IPS-20b (cell line): ENCODE measurements around the gene TNXB.

ENCODE experiments used
- H3K27ac ChIP-seq: one replicate; pipeline ENCODE4 v1.5.1; 2013; ENCODE audit warnings: low read length
- H3K27me3 ChIP-seq: 2 replicates; pipeline ENCODE4 v1.6.1; 2013; ENCODE audit warnings: mild to moderate bottlenecking, low read length, inconsistent platforms; ENCODE audit not compliant: insufficient read depth
- H3K36me3 ChIP-seq: 2 replicates; pipeline ENCODE4 v1.6.1; 2013; ENCODE audit warnings: low read depth, mild to moderate bottlenecking, inconsistent platforms, low read length, moderate library complexity; ENCODE audit not compliant: insufficient read depth
- H3K4me1 ChIP-seq: 2 replicates; pipeline ENCODE4 v1.6.1; 2013; ENCODE audit warnings: mild to moderate bottlenecking, control low read depth, inconsistent platforms, low read length, moderate library complexity; ENCODE audit not compliant: insufficient read depth
- H3K4me3 ChIP-seq: 2 replicates; pipeline ENCODE4 v1.5.1; 2013; ENCODE audit warnings: mild to moderate bottlenecking, low read length, inconsistent platforms
- H3K9ac ChIP-seq: 2 replicates; pipeline ENCODE4 v1.6.1; 2013; ENCODE audit warnings: low read depth, mild to moderate bottlenecking, inconsistent platforms, low read length, moderate library complexity
- H3K9me3 ChIP-seq: 2 replicates; pipeline ENCODE4 v1.6.1; 2013; ENCODE audit warnings: mild to moderate bottlenecking, low read depth, low read length, inconsistent platforms; ENCODE audit not compliant: insufficient read depth

The TNXB gene

GRCh38 chr6:32109114-32109764 is at the start of gene TNXB:
Gene TNXB, minus strand, starts transcription at chr6:32109338. Its CDS starts 11,140 bp downstream, at chr6:32098198.
- Histone ChIP-seq H3K9ac (no peak within 1 kb of the TSS), H3K27me3 (peaks cover 40% of the 10 kb centered on the region), H3K9me3 (no peaks in the 10 kb centered on the region), H3K27ac (no peak within 1 kb of the TSS), H3K4me3 (peak within 1 kb of the TSS; percentile 23; the same call in 1 of the 2 replicates), H3K4me1 (peaks cover 8% of the 10 kb centered on the region; the same call in 1 of the 2 replicates), H3K36me3 (no peaks in the 10 kb centered on the region)

- Histone ChIP-seq H3K36me3 (peaks cover 39% of the 10 kb centered on the region), H3K9ac (no peak overlapping the region), H3K27me3 (peaks cover 2% of the 10 kb centered on the region; the same call in 1 of the 2 replicates), H3K27ac (no peak overlapping the region), H3K4me1 (peaks cover 2% of the 10 kb centered on the region; the same call in 1 of the 2 replicates), H3K4me3 (no peak overlapping the region), H3K9me3 (no peaks in the 10 kb centered on the region)
Observed at GRCh38 chr6:32158052-32158451, 48.9 kb upstream of the TNXB start.

GRCh38 chr6:32156891-32157290 is 47.8 kb upstream of the TNXB start:
- H3K9ac ChIP-seq = no peak overlapping the region
- H3K27me3 ChIP-seq = peaks cover 14% of the 10 kb centered on the region
- no peaks in the 10 kb centered on the region for H3K9me3 ChIP-seq
- no peak overlapping the region for H3K4me3 ChIP-seq
- H3K27ac ChIP-seq = no peak overlapping the region
- peaks cover 13% of the 10 kb centered on the region; the same call in 1 of the 2 replicates for H3K4me1 ChIP-seq
- H3K36me3 ChIP-seq = peaks cover 32% of the 10 kb centered on the region

GRCh38 chr6:32154514-32155161 is 45.5 kb upstream of the TNXB start:
- Histone ChIP-seq H3K4me1 (peaks cover 18% of the 10 kb centered on the region), H3K4me3 (peak overlapping the region; percentile 94), H3K27me3 (peaks cover 33% of the 10 kb centered on the region), H3K27ac (no peak overlapping the region), H3K36me3 (peaks cover 32% of the 10 kb centered on the region), H3K9me3 (no peaks in the 10 kb centered on the region), H3K9ac (peak overlapping the region; percentile 92; the same call in 1 of the 2 replicates)

- H3K27me3 ChIP-seq = peaks cover 35% of the 10 kb centered on the region
- peak within 1 kb of the TSS; percentile 94 for H3K4me3 ChIP-seq
- no peaks in the 10 kb centered on the region for H3K9me3 ChIP-seq
- peak within 1 kb of the TSS; percentile 92 for H3K9ac ChIP-seq
- peaks cover 18% of the 10 kb centered on the region for H3K4me1 ChIP-seq
- peaks cover 30% of the 10 kb centered on the region for H3K36me3 ChIP-seq
- peak within 1 kb of the TSS; percentile 2 for H3K27ac ChIP-seq
Observed at GRCh38 chr6:32153564-32154513, 44.7 kb upstream of the TNXB start, which contains the start of gene PPT2. Gene PPT2, plus strand, starts transcription at chr6:32154141. Its CDS starts 454 bp downstream, at chr6:32154595.

- peak overlapping the region; percentile 2 for H3K27ac ChIP-seq
- H3K4me3 ChIP-seq = peak overlapping the region; percentile 94
- peak overlapping the region; percentile 92 for H3K9ac ChIP-seq
Observed at GRCh38 chr6:32152769-32153563, 43.8 kb upstream of the TNXB start.

GRCh38 chr6:32151863-32152768 is 43.0 kb upstream of the TNXB start, which contains the start of gene PRRT1:
Gene PRRT1, minus strand, starts transcription at chr6:32151939. Its CDS starts 112 bp downstream, at chr6:32151827.
- Histone ChIP-seq H3K4me1 (peaks cover 18% of the 10 kb centered on the region), H3K36me3 (peaks cover 14% of the 10 kb centered on the region), H3K9me3 (no peaks in the 10 kb centered on the region), H3K9ac (peak within 1 kb of the TSS; percentile 92; the same call in 1 of the 2 replicates), H3K27me3 (peaks cover 35% of the 10 kb centered on the region), H3K4me3 (peak within 1 kb of the TSS; percentile 94), H3K27ac (no peak within 1 kb of the TSS)

More at GRCh38 chr6:32152769-32153563, 43.8 kb upstream of the TNXB start:
- Histone ChIP-seq H3K9me3 (no peaks in the 10 kb centered on the region), H3K36me3 (peaks cover 21% of the 10 kb centered on the region), H3K4me1 (peaks cover 18% of the 10 kb centered on the region), H3K27me3 (peaks cover 35% of the 10 kb centered on the region)

GRCh38 chr6:32151181-32151862 is 42.2 kb upstream of the TNXB start:
- Histone ChIP-seq H3K9me3 (no peaks in the 10 kb centered on the region), H3K9ac (no peak overlapping the region), H3K27ac (no peak overlapping the region), H3K36me3 (peaks cover 6% of the 10 kb centered on the region), H3K4me1 (peaks cover 21% of the 10 kb centered on the region), H3K4me3 (peak overlapping the region; percentile 61; the same call in 1 of the 2 replicates), H3K27me3 (peaks cover 35% of the 10 kb centered on the region)

- no peak overlapping the region for H3K9ac ChIP-seq
- H3K4me3 ChIP-seq = peak overlapping the region; percentile 61; the same call in 1 of the 2 replicates
- no peak overlapping the region for H3K27ac ChIP-seq
- H3K36me3 ChIP-seq = no peaks in the 10 kb centered on the region
- no peaks in the 10 kb centered on the region for H3K9me3 ChIP-seq
- H3K27me3 ChIP-seq = peaks cover 35% of the 10 kb centered on the region
- peaks cover 29% of the 10 kb centered on the region for H3K4me1 ChIP-seq
Observed at GRCh38 chr6:32149932-32150870, 41.1 kb upstream of the TNXB start.
